ENCODE measurements around the gene GRM1. TPM values are rescaled to one million over a fixed set of nuclear protein-coding genes. Genes with fewer than 3 reads are reported as not detected.

Gene GRM1

Small RNAs within 50 kb of the gene (small RNA-seq; reads per million reads assigned to genes)
- gene RNA5SP222 = not detected
